Suppressor macrophage treated with lipopolysaccharide for 4 hours (primary cell): Measurements from ENCODE around the gene FLYWCH1.

ENCODE experiments used
- DNase-seq: peaks from one replicate; pipeline ENCODE4 v3.0.0-alpha.2; 2020

The FLYWCH1 gene

DNA sequence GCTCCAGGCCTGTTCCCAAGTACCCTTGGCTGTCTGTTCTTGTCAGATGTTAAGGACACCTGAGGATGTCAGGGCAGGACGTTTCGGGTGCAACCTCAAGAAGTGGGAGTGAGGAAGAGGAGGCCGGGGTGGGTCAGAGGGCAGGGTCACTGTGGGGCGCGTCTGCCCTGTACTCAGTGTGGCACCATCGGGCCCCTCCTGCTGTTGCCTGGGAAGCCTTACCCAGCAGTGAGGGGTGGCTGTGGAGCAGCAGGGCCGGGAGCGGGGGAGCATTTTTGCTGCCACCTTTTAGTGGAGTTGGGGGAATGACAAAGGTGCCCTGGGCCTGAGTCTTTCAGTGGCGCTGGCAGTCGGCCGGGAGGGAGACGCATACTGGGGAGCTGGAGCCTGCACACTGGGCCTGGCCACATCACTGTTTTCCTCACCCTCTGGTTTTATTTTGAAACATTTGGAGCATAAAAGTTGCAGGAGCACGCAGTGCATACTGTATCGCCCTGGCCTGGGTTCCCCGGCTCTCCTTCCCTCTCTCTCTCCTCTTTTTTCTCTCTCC, 11.1 kb upstream of the FLYWCH1 start:
- no peak for DNase-seq

GRCh38 chr16:2902337-2903130, 9.2 kb upstream of the FLYWCH1 start:
- no peak for DNase-seq

GRCh38 chr16:2904100-2904921, 7.4 kb upstream of the FLYWCH1 start:
- DNase-seq, result peak; percentile 92

DNA sequence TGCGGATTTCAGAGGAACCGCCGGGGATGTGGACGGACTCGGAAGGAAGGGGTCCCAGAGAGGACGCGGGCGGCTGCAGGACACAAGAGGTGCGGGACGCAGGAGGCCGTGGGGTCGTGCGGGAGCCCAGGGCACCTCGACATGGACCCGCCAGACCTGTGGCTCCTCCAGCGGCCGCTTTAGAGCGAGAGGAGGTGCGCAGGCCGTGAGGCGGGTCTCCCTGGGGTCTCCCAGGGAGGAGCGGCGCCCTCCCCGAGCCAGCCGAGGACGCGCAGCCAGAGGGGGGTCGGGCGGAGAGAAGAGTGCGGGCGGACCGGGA, 6.8 kb upstream of the FLYWCH1 start:
- no peak for DNase-seq

- peak; percentile 100 for DNase-seq
Measured at GRCh38 chr16:2905241-2905987, 6.3 kb upstream of the FLYWCH1 start.

DNA sequence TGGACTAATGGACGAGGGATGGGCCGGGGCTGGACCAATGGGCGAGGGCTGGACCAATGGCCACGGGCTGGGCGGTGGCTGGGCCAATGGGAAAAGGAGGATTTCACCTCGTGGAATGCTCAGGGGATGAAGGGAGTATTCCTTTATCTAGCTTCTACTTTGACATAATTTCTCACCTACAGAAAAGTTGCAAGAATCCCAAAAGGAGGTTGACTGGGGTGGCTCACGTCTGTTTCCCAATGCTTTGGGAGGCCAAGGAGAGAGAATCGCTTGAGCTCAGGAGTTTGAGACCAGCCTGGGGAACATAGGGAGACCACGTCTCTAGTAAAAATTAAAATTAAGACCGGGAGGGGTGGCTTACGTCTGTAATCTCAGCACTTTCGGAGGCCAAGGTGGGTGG, 5.7 kb upstream of the FLYWCH1 start:
- no peak for DNase-seq

DNA sequence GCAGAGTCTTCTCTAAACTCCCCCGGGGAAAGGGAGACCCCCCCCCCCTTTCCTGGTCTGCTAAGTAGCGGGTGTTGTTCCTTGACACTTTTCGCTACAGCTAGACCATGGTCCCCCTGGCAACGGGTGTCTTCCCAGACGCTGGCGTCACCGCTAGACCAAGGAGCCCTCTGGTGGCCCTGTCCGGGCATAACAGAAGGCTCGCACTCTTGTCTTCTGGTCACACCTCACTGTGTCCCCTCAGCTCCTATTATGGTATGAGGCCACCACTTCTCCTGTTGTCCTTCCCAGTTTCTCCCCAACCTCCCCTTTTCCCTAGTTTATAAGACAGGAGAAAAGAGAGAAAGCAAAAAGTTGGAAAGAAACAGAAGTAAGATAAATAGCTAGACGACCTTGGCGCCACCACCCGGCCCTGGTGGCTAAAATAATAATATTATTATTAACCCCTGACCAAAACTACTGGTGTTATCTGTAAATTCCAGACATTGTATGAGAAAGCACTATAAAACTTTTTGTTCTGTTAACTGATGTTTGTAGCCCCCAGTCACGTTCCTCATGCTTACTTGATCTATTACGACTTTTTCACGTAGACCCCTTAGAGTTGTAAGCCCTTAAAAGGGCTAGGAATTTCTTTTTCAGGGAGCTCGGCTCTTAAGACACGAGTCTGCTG, 4.5 kb upstream of the FLYWCH1 start:
- peak; percentile 60 for DNase-seq

GRCh38 chr16:2910441-2910969, 1.2 kb upstream of the FLYWCH1 start:
- DNase-seq, result no peak

GRCh38 chr16:2912330-2913199, 834 bp downstream of the FLYWCH1 start:
- DNase-seq, result peak; percentile 42

- no peak for DNase-seq
Measured at GRCh38 chr16:2913603-2914002, 1.9 kb downstream of the FLYWCH1 start.

- no peak for DNase-seq
Measured at GRCh38 chr16:2914233-2914632, 2.5 kb downstream of the FLYWCH1 start.

DNA sequence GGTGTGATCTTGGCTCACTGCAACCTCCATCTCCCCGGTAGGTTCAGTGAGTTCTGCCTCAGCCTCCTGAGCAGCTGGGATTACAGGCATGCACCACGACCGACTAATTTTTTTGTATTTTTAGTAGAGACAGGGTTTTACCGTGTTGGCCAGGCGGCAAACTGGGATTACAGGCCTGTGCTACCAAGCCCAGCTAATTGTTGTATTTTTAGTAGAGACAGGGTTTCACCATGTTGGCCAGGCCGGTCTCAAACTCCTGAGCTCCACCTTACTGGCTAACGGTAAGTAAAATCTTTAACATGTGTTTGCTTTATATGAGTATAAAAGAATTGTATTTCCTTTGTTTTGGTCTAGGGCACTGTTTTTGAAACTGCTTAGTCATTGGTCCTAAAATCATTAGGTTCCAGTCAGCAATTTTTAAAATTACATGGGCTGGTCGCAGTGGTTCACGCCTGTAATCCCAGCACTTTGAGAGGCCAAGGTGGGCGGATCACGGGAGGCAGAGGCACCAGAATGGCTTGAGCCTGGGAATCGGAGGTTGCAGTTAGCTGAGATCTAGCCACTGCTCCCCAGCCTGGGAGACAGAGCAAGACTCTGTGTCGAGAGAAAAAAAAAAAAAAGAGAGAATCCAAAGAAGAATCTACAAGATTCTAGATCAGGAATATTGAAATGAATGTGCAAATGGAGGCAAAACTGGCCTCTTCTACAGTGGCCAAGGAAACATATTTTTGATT, 3.6 kb downstream of the FLYWCH1 start:
- no peak for DNase-seq

GRCh38 chr16:2919511-2920255, 8.0 kb downstream of the FLYWCH1 start:
- DNase-seq, result peak; percentile 71

GRCh38 chr16:2923481-2923880, 11.8 kb downstream of the FLYWCH1 start:
- no peak for DNase-seq

DNA sequence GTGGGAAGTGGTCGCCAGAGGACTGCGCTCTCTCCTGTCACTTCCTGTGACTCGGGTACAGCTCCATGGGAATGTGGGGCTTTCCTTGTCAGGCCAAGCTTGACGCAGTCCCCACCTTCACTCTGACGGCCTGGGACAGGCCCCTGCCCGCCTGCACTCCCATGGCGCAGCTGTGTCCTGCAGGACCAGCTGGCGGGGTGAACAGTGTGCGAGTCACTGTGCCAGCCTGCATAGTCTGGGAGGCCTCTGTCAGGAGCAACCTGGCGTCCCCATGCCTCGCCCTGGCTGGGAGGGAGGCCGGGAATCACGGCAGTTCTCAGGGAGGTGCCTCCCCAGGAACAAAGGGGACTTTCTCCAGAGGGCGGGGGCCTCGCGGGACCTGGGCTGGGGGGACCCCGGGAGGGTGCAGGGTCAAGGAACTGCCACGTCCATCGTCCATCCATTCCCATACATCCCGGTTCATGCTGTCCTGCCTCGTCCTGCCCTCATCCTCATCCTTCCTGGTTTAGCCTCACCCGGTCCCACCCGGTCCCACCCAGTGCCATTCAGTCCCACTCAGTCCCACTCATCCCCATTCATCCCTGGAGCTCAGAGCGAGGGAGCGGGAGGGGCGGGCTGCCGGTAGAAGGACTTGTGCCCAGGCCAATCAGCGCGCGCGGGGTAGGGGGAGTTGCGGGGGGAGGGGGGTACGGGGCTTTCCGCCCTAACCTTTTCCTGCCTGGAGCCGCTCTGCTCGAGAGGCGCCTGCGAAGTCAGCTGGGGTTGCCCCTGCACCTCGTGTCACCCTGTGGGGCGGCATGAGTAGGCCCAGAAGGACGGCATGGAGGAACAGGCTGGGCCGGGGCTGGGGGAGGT, 13.4 kb downstream of the FLYWCH1 start:
- DNase-seq, result no peak

DNA sequence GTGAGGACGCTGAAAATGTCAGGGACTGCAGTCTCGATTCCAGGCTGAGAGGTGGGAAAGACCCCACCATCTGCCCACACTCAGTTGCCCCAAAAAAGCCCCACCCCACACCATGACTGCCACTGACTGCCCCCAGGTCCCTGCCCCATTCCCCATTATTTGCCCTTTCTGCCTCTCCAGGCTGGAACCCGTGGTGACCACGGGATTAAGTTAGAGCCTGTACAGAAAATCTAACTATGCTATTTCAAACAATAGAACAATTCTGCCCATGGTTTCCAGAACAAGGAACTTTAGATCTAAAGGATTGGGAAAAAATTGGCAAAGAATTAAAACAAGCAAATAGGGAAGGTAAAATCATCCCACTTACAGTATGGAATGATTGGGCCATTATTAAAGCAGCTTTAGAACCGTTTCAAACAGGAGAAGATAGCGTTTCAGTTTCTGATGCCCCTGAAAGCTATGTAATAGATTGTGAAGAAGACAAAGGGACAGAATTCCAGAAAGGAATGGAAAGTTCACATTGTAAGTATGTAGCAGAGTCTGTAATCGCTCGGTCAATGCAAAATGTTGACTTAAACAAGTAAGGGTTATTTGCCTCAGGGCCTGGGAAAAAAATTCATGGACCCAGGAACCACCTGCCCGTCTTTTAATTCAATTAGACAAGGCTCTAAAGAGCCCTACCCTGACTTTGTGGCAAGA, 14.4 kb downstream of the FLYWCH1 start:
- no peak for DNase-seq

- no peak for DNase-seq
Measured at GRCh38 chr16:2926650-2926999, 14.9 kb downstream of the FLYWCH1 start.

DNA sequence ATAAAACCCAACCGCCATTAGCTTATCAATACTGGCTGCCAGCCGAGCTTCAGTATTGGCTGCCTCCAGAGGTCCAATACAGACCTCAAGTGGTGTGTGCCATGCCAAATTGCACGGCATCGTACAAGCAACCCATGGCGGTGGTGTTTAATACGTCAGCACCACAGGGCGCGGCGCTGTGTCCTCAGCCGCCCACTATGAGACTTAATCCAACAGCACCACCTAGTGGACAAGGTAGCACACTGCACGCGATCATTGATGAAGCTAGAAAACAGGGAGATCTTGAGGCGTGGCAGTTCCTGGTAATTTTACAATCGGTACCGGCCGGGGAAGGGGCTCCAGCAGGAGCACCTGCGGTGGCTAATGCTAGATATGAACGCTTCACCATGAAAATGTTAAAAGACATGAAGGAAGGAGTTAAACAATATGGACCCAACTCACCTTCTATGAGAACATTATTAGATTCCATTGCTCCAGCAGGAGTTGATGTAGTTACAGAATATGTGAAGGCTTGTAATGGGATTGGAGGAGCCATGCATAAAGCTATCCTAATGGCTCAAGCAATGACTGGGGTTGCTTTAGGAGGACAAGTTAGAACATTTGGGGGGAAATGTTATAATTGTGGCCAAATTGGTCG, 15.4 kb downstream of the FLYWCH1 start:
- peak; percentile 96 for DNase-seq
